ENCODE measurements around the gene CABLES2. TPM values are rescaled to one million over a fixed set of nuclear protein-coding genes. Genes with fewer than 3 reads are reported as not detected.

CABLES2 gene
- total and polyA plus RNA-seq, 10 of the 15 experiments (the other 5 are each of a cell fraction or from before 2014, with no cell fraction given): 2.2 to 14.9 (median 5.3) TPM

GRCh38 chr20:62350629-62351422 is 56.3 kb downstream of the CABLES2 start:
- Histone ChIP-seq H3K79me2 (ENCODE audit: control insufficient read depth, insufficient read depth, low read length) (no peaks in the 10 kb centered on the region), H3K4me3 (no peak overlapping the region), H3K36me3 (ENCODE audit: control insufficient read depth in 2 of 2, insufficient read depth in 2 of 2, low read length in 1 of 2) (no peaks in the 10 kb centered on the region; a peak in 1 of 4 replicates), H3K4me1 (ENCODE audit: control insufficient read depth, insufficient read depth, low read length) (no peaks in the 10 kb centered on the region), H3K27me3 (replicated peaks in 1 of 2; ENCODE audit: control insufficient read depth in 2 of 2, insufficient read depth in 2 of 2, low read length in 1 of 2) (no peaks in the 10 kb centered on the region), H3K27ac (ENCODE audit: control insufficient read depth, insufficient read depth) (no peak overlapping the region), H3K9ac (ENCODE audit: control insufficient read depth, insufficient read depth, low read length) (no peak overlapping the region), H3K9me3 (replicated peaks; ENCODE audit: control insufficient read depth, insufficient read depth, low read length) (no peaks in the 10 kb centered on the region; the same call in 2 of the 3 replicates), H3K4me2 (ENCODE audit: control insufficient read depth, insufficient read depth) (no peak overlapping the region), H2AFZ (ENCODE audit: control insufficient read depth, low read depth, low read length) (no peak overlapping the region), H4K20me1 (ENCODE audit: control insufficient read depth, insufficient read depth) (no peaks in the 10 kb centered on the region)
- DNase-seq (ENCODE audit: low read depth, low spot score) (no peak), FAIRE-seq (no peak), ATAC-seq (0 out of 3 replicates have a peak, but pooled peaks have one; percentile 19)
- BruUV-seq (replicated peaks): no TSS peak
- POLR2A ChIA-PET: no interaction called here
- intact Hi-C loops (cut with micrococcal nuclease; ENCODE audit: unreplicated experiment): no loop called here
- CTCF ChIA-PET: no interaction called here
- 58% methylated on average over 23 of the region's 23 CpGs for WGBS (ENCODE audit: insufficient coverage, insufficient replicate concordance, low lambda C conversion rate, missing lambda C conversion rate)
- in situ Hi-C loops (cut with MboI): no loop called here
- RAD21 ChIA-PET (ENCODE audit: unreplicated experiment): no interaction called here
- TF ChIP-seq USF2 (IDR thresholded peaks at IDR 0.05; ENCODE audit: borderline replicate concordance, low read depth, low read length) (no peak), RAD51 (IDR thresholded peaks at IDR 0.05) (no peak), CHD1 (IDR thresholded peaks at IDR 0.05; ENCODE audit: low read depth, low read length) (no peak), CREB1 (IDR thresholded peaks at IDR 0.05; ENCODE audit: low read depth) (no peak), SIX5 (IDR thresholded peaks at IDR 0.05; ENCODE audit: low read depth, low read length, severe bottlenecking) (no peak), CBFB (IDR thresholded peaks at IDR 0.05; ENCODE audit: low read depth) (no peak), ZNF24 (IDR thresholded peaks at IDR 0.05) (no peak), ZNF384 (IDR thresholded peaks at IDR 0.05; ENCODE audit: borderline replicate concordance, low read depth, low read length) (no peak), NFYB (IDR thresholded peaks at IDR 0.05; ENCODE audit: insufficient read depth, low read depth, low read length) (no peak), DPF2 (IDR thresholded peaks at IDR 0.05) (no peak), PBX3 (IDR thresholded peaks at IDR 0.05; ENCODE audit: insufficient replicate concordance, low read depth, low read length) (no peak), RUNX3 (IDR thresholded peaks at IDR 0.05; ENCODE audit: low read length) (no peak), NR2C2 (IDR thresholded peaks at IDR 0.05; ENCODE audit: borderline replicate concordance, control insufficient read depth, insufficient read length, low read depth) (no peak), ETV6 (conservative IDR thresholded peaks at IDR 0.05 in 1 of 2, IDR thresholded peaks at IDR 0.05 in 1 of 2; ENCODE audit: borderline replicate concordance in 1 of 2, low read depth in 1 of 2) (no peak)
- SMC1A ChIA-PET (ENCODE audit: uncharacterized antibody, unreplicated experiment): no interaction called here
